GM19025 (cell line): Measurements from ENCODE around the gene FRMPD1.
"Not testable (repeated sequence)": the region's sequence is repeated elsewhere in the genome, so short reads cannot be mapped to it uniquely, and the experiment has no call there.

Experiments
- ATAC-seq: cut with Tn5 transposase; IDR thresholded peaks from one replicate; pipeline ENCODE4 v1.9.1; 2021; ENCODE audit warnings: mild to moderate bottlenecking, low read depth, moderate library complexity; ENCODE audit not compliant: unreplicated experiment

Gene FRMPD1

DNA sequence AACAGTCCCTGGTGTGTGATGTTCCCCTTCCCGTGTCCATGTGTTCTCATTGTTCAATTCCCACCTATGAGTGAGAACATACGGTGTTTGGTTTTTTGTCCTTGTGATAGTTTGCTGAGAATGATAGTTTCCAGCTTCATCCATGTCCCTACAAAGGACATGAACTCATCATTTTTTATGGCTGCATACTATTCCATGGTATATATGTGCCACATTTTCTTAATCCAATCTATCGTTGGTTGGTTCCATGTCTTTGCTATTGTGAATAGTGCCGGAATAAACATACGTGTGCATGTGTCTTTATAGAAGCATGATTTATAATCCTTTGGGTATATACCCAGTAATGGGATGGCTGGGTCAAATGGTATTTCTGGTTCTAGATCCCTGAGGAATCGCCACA is 114.5 kb downstream of the FRMPD1 start:
- ATAC-seq: not testable (repeated sequence)

DNA sequence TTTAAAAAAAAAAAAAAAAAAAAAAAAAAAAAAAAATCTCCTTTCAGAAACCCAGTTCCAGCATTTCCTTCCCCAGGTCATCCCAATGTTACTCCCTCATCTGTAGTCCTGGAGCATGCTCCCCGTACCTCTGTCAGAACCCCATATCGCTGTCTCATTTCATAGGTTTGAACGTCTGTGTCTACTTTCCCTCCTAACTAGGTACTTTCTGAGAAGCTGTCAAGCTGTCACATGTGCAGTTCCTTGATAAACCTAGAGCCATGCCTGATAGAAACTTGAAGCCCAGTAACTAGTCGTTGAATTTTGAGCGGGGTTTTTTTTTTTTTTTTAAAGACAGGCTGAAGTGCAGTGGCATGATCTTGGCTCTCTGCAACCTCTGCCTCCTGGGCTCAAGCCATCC is 118.6 kb downstream of the FRMPD1 start:
- ATAC-seq: no peak

DNA sequence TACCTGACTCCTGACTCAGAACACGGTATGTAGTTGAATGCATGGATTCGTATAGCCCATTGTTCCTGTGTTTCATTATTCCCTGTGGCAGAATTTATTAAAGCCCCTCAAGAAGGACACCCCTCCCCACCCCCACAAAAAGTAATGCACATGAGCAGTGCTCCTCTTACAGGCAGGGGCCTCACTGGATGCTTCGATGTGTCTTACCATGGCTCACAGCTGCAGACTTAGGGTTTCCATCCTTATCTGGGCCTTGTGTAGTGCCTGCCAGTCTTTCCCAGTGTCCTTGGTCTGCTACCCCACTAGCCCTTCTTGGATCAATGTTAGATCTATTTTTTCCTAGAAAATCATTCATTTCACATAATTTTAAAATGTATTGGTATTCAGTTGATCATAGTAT is 119.2 kb downstream of the FRMPD1 start:
- no peak for ATAC-seq

DNA sequence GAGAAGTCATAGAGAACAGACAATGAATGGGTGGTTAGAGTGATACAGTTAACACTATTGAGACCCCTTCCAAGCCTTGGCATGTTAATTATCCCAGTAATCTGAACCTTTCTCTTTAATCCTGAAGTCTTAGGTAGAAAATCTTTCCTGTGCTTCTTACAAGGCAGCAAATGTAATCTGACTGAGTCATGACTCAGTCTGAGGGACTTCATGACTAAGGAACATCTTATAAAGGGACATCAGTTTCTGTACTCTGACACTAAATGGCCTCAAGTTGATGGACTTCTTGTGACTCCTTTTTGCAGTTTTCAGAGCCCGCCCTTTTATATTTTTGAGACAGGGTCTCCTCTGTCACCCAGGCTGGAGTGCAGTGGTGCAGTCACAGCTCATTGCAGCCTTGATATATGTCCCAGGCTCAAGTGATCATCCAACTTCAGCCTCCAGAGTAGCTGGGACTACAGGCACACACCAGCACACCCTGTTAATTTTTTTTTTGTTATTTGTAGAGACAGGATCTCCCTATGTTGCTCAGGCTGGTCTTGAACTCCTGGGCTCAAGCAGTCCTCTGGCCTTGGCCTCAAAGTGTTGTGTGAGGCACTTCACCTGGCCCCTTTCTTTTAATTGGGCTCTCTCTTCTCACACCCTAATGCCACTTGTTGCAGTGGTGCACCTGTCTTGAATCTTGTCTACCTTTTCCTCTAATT is 124.6 kb downstream of the FRMPD1 start:
- no peak for ATAC-seq

DNA sequence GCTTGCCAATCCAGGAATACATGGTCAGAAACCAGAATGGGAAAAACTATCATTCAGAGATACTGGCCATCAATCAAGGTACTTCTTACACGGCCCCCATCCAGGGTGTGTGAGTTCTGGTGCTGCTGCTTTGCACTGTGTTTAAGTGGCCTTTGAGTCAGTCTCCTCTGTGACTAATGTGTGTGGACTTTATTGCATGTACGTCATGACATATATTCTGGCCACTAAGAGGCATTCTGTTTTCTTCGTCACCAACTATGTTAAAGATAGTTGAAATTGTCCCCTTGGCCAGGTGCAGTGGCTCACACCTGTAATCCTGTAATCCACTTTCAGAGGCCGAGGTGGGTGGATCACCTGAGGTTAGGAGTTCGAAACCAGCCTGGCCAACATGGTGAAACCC is 125.6 kb downstream of the FRMPD1 start:
- ATAC-seq: no peak

DNA sequence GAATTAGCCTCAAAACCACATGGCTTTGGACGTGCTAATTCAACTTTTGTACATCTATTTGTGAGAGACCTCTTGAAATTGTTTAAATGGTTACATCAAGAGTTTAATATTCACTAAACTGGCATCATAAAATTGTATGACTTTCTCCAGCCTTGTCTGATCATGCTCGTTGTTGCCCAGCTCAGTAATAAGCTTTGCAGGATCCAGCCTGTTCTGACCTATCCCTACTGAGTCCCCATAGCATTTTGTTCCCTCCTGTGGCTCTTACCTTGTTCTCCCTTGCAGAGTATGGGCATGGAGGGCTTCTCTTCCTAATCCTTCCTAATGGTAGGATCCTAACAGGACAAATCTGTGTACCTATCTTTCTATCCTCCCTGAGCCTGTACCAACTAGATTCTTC is 127.8 kb downstream of the FRMPD1 start:
- no peak for ATAC-seq

DNA sequence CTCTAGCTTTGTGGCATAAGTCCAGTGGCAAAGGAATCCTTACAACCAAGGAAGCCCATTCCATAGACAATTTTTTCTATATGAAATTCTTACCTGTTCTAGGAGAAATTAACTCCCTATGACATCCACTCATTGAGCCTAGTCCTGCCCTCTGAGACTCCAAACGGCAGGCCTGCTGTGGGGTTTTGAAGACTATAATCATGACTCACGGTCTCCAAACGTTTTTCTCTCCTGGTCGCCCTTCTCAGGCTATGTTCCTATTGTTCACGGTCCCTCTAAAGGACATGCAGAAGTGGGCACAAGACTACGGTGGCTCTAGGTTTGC is 133.5 kb downstream of the FRMPD1 start:
- ATAC-seq: no peak

DNA sequence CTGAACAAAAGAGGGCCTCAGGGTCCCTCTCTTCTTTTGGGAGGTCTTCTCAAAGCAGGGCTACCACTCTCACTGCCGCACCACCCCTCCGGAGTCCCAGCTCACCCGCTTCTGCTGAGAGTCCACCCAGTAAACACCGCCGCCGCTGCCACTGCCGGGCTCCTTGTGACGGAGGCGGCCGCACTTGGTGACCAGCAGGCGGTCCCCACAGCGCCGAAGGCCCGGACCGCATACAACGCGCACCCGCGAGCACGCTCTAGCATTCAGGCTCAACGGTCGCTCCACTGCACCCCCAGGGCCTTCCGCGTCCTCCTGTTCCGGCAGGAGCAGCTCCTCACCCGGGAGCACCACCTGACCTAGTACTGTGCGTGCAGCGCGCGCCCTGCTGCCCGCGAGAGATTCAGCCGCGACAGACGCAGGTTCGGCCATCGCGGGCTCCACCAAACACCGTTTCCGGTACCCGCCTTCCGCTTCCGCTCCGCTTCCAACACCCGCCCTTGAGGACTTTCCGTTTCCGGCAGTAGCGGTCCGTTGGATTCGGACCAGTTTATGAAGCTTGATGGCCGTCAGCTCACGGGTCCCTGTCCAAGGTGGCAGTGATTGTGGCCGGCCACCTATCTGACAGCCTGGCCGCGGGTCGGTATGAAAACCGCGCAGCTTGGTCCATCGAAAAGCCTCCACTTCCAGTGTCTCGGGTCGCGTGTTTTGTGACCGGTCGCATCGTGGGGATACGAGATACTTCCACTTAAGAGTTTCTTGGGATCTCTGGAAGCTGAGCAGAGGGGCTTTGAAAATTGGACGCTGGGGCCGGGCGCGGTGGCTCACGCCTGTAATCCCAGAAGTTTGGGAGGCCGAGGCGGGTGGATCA is 134.1 kb downstream of the FRMPD1 start, which contains the start of gene EXOSC3:
TSS of gene EXOSC3 (minus strand) at position 449 of the 868 bp plus-strand sequence. CDS start at position 429, 20 bp downstream.
- ATAC-seq: peak; percentile 92

DNA sequence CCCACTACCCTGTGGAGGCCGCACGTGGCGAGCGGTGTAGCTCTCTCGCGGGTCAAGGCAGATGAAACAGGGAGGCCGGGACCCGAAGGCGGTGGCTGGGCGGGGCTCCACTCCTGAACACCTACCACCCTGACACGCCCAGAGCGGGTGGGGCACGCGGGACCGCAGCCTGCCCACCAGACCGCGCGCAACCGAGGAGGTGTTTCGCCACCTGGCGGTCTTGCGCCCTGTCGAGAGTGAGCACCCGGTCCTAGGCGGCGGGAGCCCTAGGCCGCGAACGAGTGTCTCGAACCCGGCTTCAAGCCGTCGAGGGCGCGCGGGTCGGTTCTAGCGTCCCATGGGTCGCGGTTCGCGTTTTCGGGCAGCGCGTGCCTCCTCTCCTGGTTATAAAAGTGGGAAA is 136.3 kb downstream of the FRMPD1 start:
- no peak for ATAC-seq

DNA sequence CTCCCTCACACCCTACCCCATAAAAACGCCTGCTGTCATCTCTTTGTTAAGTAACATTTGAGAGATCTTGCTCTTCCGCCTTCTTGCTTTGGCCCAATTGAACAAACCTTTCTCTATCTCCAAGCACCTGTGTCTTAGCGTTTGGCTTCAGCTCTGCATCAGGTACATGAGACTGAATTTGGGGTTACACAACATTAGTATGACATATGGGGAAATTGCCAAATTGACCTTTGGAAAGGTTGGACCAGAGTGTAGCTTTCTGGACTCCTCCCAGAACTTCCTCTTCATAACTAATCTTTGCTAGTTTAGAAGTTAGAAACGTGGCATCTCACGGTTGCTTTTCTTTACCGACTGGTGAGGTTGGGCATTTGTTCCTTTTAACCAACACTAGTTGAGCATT is 137.6 kb downstream of the FRMPD1 start:
- no peak for ATAC-seq

DNA sequence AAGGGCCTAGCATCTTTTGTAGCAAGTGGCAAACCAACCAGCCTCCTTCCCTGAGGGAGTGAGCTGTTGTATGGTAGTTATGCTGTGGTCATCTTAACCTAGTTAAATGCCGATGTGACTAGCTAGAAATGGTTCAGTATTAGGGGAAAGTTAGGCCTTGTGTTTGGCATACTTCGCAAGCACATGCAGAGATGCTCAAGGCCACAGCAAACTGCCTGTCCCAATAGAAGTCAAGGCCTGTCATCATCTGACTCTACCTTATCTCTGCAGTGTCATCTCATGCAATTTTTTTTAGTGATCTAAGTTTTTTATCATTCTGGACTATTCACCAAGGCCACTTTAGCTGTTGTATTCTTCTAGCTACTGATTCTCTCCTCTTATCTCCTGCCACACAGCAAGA is 139.3 kb downstream of the FRMPD1 start:
- ATAC-seq: no peak

DNA sequence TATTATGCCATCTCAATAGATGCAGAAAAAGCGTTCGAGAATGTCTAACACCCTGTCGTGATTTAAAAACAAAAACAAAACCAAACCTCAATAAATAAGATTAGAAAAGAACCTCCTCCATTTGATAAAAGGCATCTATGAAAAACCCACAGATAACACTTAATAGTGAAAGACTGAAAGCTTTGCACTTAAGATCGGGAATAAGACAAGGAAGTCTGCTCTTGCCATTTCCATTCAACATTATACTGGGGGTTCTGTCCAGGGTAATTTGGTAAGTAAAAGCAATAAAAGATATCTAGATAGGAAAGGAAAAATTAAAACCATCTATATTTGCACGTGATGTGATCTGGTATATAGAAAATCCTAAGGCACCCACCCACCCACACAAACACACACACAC is 141.4 kb downstream of the FRMPD1 start:
- ATAC-seq: no peak

DNA sequence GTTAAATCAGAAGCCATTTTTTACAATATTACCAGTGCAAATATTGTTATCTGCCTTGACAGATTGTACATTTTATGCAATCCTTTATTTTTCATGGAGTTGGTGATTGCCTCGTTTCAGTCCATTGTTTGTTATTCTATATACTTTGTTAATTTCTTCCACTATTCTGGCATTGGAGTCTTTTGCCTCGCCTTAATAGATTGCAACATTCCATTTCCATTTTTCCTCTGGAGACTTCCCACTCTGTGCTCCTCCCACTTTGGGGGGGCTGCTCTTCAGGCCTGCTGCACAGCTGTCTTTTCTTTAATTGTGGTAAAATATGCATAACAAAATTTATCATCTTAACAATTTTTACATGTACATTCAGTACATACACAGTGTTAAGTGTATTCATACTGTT is 145.5 kb downstream of the FRMPD1 start:
- ATAC-seq: no peak
